Erythroblast (primary cell): Measurements from ENCODE around the gene DGKI.

Experiments used
- GATA1 ChIP-seq: IDR thresholded peaks from 2 replicates; pipeline ENCODE4 v1.6.1; 2011; ENCODE audit warnings: low read depth, mild to moderate bottlenecking, control low read depth, low read length, moderate library complexity
- POLR2A ChIP-seq: IDR thresholded peaks from 2 replicates; pipeline ENCODE4 v1.6.1; 2011; ENCODE audit warnings: mild to moderate bottlenecking, low read length

GRCh38 chr7:137411446-137411845, 435.3 kb downstream of the DGKI start:
- TF ChIP-seq POLR2A = no peak
- TF ChIP-seq GATA1 = no peak
